ENCODE measurements around the gene C1orf116. TPM values are rescaled to one million over a fixed set of nuclear protein-coding genes. Genes with fewer than 3 reads are reported as not detected.

C1orf116 gene
- total and polyA plus RNA-seq, 10 of the 15 experiments (the other 5 are each of a cell fraction or from before 2014, with no cell fraction given), result 0.01 to 0.08 TPM; not detected in 8

DNA sequence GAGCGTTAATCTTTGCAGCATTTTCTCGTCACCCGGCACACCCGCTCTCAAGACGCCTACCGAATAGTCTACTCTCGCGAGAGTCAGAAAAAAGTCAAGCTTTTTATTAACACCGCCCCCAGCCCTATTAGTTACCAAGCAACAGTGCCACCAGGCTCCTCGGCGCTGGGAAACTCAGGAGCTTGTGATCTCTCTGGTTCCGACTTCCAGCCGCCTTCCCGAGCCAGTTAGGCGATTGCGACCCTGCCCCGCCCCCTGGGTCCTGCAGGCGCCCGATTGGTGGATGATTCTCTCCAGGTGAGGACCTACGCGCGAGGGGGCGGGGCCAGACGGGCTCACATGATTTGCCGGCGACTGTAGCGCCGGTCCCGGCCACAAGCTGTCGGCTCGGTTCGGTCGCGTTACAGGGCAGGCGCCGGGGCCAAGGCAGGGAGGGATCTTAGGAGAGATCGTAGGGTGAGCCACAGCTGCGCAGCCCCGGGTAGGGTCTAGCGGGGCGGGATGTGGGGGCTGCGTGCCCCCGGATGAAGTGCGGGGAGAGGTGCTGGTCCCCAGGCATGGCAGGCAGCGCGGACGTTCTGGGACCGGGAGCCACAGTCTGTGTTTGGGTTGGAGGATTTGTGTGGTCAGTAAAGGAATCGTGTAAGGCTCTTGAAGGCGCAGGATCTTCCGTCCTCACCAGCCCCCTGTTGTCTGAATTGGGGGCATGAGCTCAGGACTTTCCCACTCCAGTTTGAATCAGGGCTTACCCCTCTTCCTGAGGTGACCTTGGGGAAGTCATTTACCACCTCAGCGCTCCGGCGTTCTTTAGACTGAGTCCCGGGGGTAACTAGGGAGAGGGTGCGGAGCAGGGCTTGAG, 20.6 kb upstream of the C1orf116 start, which contains the start of gene PFKFB2 (continued):
- TF ChIP-seq RELA (IDR thresholded peaks at IDR 0.05; ENCODE audit: borderline replicate concordance, partially characterized antibody) (peak; percentile 21), RAD51 (IDR thresholded peaks at IDR 0.05) (peak; percentile 60; the same call in 1 of the 2 replicates), BRCA1 (IDR thresholded peaks at IDR 0.05; ENCODE audit: low read depth, low read length) (peak; percentile 92), CREM (IDR thresholded peaks at IDR 0.05; ENCODE audit: low read depth) (peak; percentile 5; the same call in 1 of the 2 replicates), NFYB (IDR thresholded peaks at IDR 0.05; ENCODE audit: insufficient read depth, low read depth, low read length) (peak; percentile 62; the same call in 1 of the 2 replicates), MTA2 (IDR thresholded peaks at IDR 0.05; ENCODE audit: low read depth) (no peak), ZNF622 (IDR thresholded peaks at IDR 0.05) (no peak), HDGF (IDR thresholded peaks at IDR 0.05) (peak; percentile 60; the same call in 1 of the 2 replicates), YBX1 (IDR thresholded peaks at IDR 0.05) (no peak), RCOR1 (conservative IDR thresholded peaks at IDR 0.05; ENCODE audit: low read depth, low read length) (peak; percentile 97; the same call in 1 of the 2 replicates)
- TF ChIP-seq, protein P1, sequence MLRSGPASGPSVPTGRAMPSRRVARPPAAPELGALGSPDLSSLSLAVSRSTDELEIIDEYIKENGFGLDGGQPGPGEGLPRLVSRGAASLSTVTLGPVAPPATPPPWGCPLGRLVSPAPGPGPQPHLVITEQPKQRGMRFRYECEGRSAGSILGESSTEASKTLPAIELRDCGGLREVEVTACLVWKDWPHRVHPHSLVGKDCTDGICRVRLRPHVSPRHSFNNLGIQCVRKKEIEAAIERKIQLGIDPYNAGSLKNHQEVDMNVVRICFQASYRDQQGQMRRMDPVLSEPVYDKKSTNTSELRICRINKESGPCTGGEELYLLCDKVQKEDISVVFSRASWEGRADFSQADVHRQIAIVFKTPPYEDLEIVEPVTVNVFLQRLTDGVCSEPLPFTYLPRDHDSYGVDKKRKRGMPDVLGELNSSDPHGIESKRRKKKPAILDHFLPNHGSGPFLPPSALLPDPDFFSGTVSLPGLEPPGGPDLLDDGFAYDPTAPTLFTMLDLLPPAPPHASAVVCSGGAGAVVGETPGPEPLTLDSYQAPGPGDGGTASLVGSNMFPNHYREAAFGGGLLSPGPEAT (IDR thresholded peaks at IDR 0.05; ENCODE audit: low read depth), result 0 out of 2 replicates have a peak, but pooled peaks have one; percentile 26
